ENCODE measurements around the gene EXO5. TPM values are rescaled to one million over a fixed set of nuclear protein-coding genes. Genes with fewer than 3 reads are reported as not detected.

EXO5 gene
- polyA plus RNA-seq, 2 of the 4 experiments (the other 2 are of a cell fraction), result 5.7 to 7.0 TPM

DNA sequence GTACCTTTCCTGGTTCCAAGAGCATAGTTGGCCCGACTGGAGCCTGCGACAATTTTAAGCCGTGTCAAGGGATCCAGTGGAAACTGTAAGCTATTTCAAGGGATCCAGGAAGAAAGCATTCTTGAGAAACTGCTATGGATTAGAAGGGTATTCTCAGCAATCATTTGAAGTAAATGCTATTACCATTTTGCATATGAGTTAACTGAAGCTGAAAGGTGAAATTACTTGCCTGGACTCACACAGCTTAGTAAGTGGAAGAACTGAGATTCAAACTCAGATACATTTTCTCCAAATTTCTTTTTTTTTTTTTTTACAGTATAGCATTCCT is 23.5 kb downstream of the EXO5 start (continued):
- TF ChIP-seq RAD21 (conservative IDR thresholded peaks at IDR 0.05 in 1 of 2, IDR thresholded peaks at IDR 0.05 in 1 of 2) (no peak), CHD4 (IDR thresholded peaks at IDR 0.05; ENCODE audit: borderline replicate concordance) (no peak), NPAS2 (CRISPR knock-in tag; IDR thresholded peaks at IDR 0.05; ENCODE audit: borderline replicate concordance) (no peak), SREBF2 (IDR thresholded peaks at IDR 0.05) (no peak), RNF2 (IDR thresholded peaks at IDR 0.05; ENCODE audit: borderline replicate concordance, low read depth) (no peak)

DNA sequence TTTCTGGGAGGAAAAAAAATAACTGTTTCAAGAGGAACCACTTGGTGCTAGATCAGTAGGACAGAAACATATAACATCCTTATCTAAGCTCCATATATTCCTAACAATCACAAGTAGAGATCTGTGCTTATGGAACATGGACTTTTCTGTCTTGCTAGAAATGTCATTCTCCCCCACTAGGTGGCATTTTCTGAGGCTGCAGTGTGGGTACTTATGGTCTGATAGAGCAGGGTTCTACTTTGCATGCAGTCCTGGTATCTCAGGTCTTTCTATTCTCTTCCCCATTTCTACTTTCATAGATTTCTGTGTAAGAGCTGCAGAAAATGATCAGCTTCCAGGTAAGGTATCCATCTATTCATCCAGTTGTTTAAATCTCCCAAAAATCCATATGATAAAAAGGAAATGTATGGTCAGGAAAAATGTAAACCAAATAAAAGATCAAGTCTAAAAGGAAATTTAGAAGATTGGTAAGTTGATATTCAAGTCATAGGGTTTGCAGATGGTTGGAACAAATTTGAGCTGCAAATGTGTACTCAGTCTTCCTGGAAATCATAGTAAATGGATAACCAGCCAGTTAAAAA is 24.4 kb downstream of the EXO5 start:
- peaks cover 20% of the 10 kb centered on the region for H3K9me3 ChIP-seq
- DNase-seq (ENCODE audit: low read depth in 1 of 2, low spot score in 1 of 2), result peak; percentile 33 to 49
- peak overlapping the region; percentile 81; the same call in 1 of the 3 replicates for H3K4me2 ChIP-seq
- TF ChIP-seq SREBF2 (IDR thresholded peaks at IDR 0.05) (no peak), CTCF (IDR thresholded peaks at IDR 0.05) (peak; percentile 24; the same call in 1 of the 3 replicates), EHMT2 (IDR thresholded peaks at IDR 0.05; ENCODE audit: low read depth) (no peak)
- TF ChIP-seq, protein P1, sequence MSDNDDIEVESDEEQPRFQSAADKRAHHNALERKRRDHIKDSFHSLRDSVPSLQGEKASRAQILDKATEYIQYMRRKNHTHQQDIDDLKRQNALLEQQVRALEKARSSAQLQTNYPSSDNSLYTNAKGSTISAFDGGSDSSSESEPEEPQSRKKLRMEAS (IDR thresholded peaks at IDR 0.05), result no peak
- peaks cover 6% of the 10 kb centered on the region; the same call in 1 of the 3 replicates for H3K4me1 ChIP-seq
- ChIA-PET POLR2A (no interaction called here), CTCF (interaction anchor here (0.6 to 2.0 kb wide), 5 partner anchors 9 to 113 kb away, joined by 3 to 8 read pairs (median 3); no protein-coding TSS in a partner anchor)
- H3K27ac ChIP-seq, result no peak overlapping the region
- no peak for FAIRE-seq
- H3K4me3 ChIP-seq, result no peak overlapping the region
- ATAC-seq, result 0 out of 6 replicates have a peak, but pooled peaks of 1 of the 2 experiments have one; percentile 28

DNA sequence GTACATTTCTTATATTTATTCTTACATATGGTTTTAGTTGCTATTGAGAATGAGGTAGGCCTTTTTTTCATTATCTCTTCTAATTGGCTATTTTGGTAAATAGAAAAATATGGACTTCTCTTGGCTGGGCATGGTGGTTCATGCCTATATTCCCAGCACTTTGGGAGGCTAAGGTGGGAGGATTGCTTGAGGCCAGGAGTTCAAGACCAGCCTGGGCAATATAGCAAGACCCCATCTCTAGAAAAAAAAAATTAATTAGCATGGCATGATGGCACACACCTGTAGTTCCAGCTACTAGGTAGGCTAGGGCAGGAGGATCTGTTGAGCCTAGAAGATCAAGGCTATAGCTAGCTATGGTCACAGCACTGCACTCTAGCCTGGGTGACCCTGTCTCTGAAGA is 26.0 kb downstream of the EXO5 start:
- CTCF ChIA-PET, result no interaction called here
- FAIRE-seq, result no peak

DNA sequence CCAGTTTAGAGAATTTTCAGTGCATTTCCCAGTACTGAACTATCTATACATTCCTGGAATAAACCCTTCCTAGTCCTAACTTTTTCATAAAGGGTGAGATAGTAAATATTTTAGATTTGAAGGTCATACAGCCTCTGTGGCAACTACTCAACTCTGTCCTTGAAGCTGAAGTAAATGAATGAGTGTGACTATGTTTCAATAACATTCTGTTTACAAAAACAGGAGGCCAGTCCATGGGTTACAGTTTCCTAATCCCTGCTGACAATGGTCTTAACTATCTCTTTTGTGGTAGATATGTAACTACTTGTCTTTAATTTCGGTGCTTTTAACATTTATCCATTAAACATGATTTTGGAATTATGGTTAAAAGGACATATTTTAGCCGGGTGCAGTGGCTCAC is 27.2 kb downstream of the EXO5 start:
- no peak for DNase-seq (ENCODE audit: low read depth in 1 of 2, low spot score in 1 of 2)
- POLR2A ChIA-PET, result interaction anchor here (0.7 kb wide), 1 partner anchor 1297 kb away, joined by 3 read pairs; no protein-coding TSS in a partner anchor
- Histone ChIP-seq H3K4me1 (peaks cover 6% of the 10 kb centered on the region; the same call in 1 of the 3 replicates), H3K4me3 (no peak overlapping the region), H3K4me2 (no peak overlapping the region), H3K9me3 (peaks cover under 1% of the 10 kb centered on the region), H3K27ac (no peak overlapping the region)
- CTCF ChIA-PET, result no interaction called here
- no peak for ATAC-seq
- FAIRE-seq, result no peak
- 88% methylated on average over 2 of the region's 2 CpGs for WGBS (ENCODE audit: missing lambda C conversion rate)
- no peak for TF ChIP-seq RARB (CRISPR knock-in tag; IDR thresholded peaks at IDR 0.05)

More for the DNA sequence above, 26.0 kb downstream of the EXO5 start:
- POLR2A ChIA-PET, result no interaction called here
- Histone ChIP-seq H3K4me3 (no peak overlapping the region), H3K9me3 (peaks cover 10% of the 10 kb centered on the region), H3K4me2 (no peak overlapping the region), H3K4me1 (peaks cover 6% of the 10 kb centered on the region; the same call in 1 of the 3 replicates), H3K27ac (no peak overlapping the region)
- TF ChIP-seq FOSB (CRISPR knock-in tag; IDR thresholded peaks at IDR 0.05) (no peak), RAD21 (conservative IDR thresholded peaks at IDR 0.05 in 1 of 2, IDR thresholded peaks at IDR 0.05 in 1 of 2) (no peak), HEYL (CRISPR knock-in tag; IDR thresholded peaks at IDR 0.05) (no peak), POLR2A (IDR thresholded peaks at IDR 0.05; ENCODE audit: low read length) (no peak), FOXS1 (CRISPR knock-in tag; IDR thresholded peaks at IDR 0.05) (no peak), ELK1 (IDR thresholded peaks at IDR 0.05; ENCODE audit: low read depth, low read length) (no peak), NR3C1 (IDR thresholded peaks at IDR 0.05) (no peak), RARB (CRISPR knock-in tag; IDR thresholded peaks at IDR 0.05) (no peak), TP53 (CRISPR knock-in tag; IDR thresholded peaks at IDR 0.05) (no peak), ZNF302 (CRISPR knock-in tag; IDR thresholded peaks at IDR 0.05) (no peak), ESRRA (IDR thresholded peaks at IDR 0.05; ENCODE audit: borderline replicate concordance, low read length) (no peak), MAZ (IDR thresholded peaks at IDR 0.05; ENCODE audit: borderline replicate concordance, low read depth, low read length) (no peak), RCOR1 (IDR thresholded peaks at IDR 0.05; ENCODE audit: low read depth, low read length) (no peak)
- no peak for ATAC-seq
- no peak for DNase-seq (ENCODE audit: low read depth in 1 of 2, low spot score in 1 of 2)
